Measurements from ENCODE around the gene GLS2. TPM values are rescaled to one million over a fixed set of nuclear protein-coding genes. Genes with fewer than 3 reads are reported as not detected.

Gene GLS2
- total RNA-seq, 2 donors from 2014 or later = 0.96 to 1.7 TPM

- no peaks in the 10 kb centered on the region for H3K9me3 ChIP-seq
- H3K36me3 ChIP-seq = no peaks in the 10 kb centered on the region
- H3K27me3 ChIP-seq = no peaks in the 10 kb centered on the region
- peak overlapping the region; percentile 78 to 84 for H3K4me3 ChIP-seq
- no peak for DNase-seq (ENCODE audit: low spot score)
- H3K27ac ChIP-seq = peak overlapping the region; percentile 82 to 88
- TF ChIP-seq CTCF (IDR thresholded peaks at IDR 0.05) = no peak
- H3K4me1 ChIP-seq = peaks cover 0 to 18% of the 10 kb centered on the region in 2 donors
Measured at GRCh38 chr12:56469007-56469930, 18.7 kb downstream of the GLS2 start.

- no peaks in the 10 kb centered on the region for H3K9me3 ChIP-seq
- TF ChIP-seq CTCF (IDR thresholded peaks at IDR 0.05) = peak; percentile 22 to 62
- H3K36me3 ChIP-seq = no peaks in the 10 kb centered on the region
- H3K4me3 ChIP-seq = peak within 1 kb of the TSS; percentile 78 to 84
- peak; percentile 95 for DNase-seq (ENCODE audit: low spot score)
- peak within 1 kb of the TSS; percentile 82 to 88 for H3K27ac ChIP-seq
- no peaks in the 10 kb centered on the region for H3K27me3 ChIP-seq
- H3K4me1 ChIP-seq = peaks cover 0 to 23% of the 10 kb centered on the region in 2 donors
Measured at GRCh38 chr12:56468216-56469006, 19.6 kb downstream of the GLS2 start, which contains the start of gene SPRYD4. Gene SPRYD4, plus strand, starts transcription at chr12:56468578. Its CDS starts 14 bp downstream, at chr12:56468592.

GRCh38 chr12:56462565-56462964, 25.4 kb downstream of the GLS2 start:
- TF ChIP-seq CTCF (IDR thresholded peaks at IDR 0.05) = no peak
- H3K36me3 ChIP-seq = no peaks in the 10 kb centered on the region
- no peak for DNase-seq (ENCODE audit: low spot score)
- H3K4me1 ChIP-seq = peaks cover 0 to 5% of the 10 kb centered on the region in 2 donors
- no peak overlapping the region for H3K27ac ChIP-seq
- H3K9me3 ChIP-seq = no peaks in the 10 kb centered on the region
- no peak overlapping the region for H3K4me3 ChIP-seq
- H3K27me3 ChIP-seq = no peaks in the 10 kb centered on the region

GRCh38 chr12:56461235-56462159, 26.5 kb downstream of the GLS2 start:
- H3K36me3 ChIP-seq = no peaks in the 10 kb centered on the region
- H3K4me3 ChIP-seq = no peak overlapping the region
- no peak for DNase-seq (ENCODE audit: low spot score)
- H3K27ac ChIP-seq = no peak overlapping the region
- H3K4me1 ChIP-seq = peaks cover 0 to 5% of the 10 kb centered on the region in 2 donors
- TF ChIP-seq CTCF (IDR thresholded peaks at IDR 0.05) = no peak
- no peaks in the 10 kb centered on the region for H3K9me3 ChIP-seq
- H3K27me3 ChIP-seq = no peaks in the 10 kb centered on the region

- H3K27ac ChIP-seq = no peak overlapping the region
- H3K36me3 ChIP-seq = no peaks in the 10 kb centered on the region
- TF ChIP-seq CTCF (IDR thresholded peaks at IDR 0.05) = no peak
- DNase-seq (ENCODE audit: low spot score) = no peak
- no peaks in the 10 kb centered on the region for H3K9me3 ChIP-seq
- H3K4me1 ChIP-seq = no peaks in the 10 kb centered on the region
- H3K27me3 ChIP-seq = no peaks in the 10 kb centered on the region
- H3K4me3 ChIP-seq = no peak overlapping the region
Measured at GRCh38 chr12:56457817-56458216, 30.1 kb downstream of the GLS2 start.

All from right atrium auricular region (tissue), 2 donors.